Activated CD8-positive, alpha-beta T cell treated with anti-CD3 and anti-CD28 coated beads for 36 hours (primary cell): ENCODE measurements around the gene GTF2H1. TPM values are rescaled to one million over a fixed set of nuclear protein-coding genes. Genes with fewer than 3 reads are reported as not detected.

ENCODE experiments used
- ATAC-seq: fragments of 200-7000 bp; cut with Tn5 transposase; one replicate; pipeline ENCODE4 v1.10.0; 2021; ENCODE audit warnings: mild to moderate bottlenecking, moderate library complexity
- CTCF ChIA-PET: fragments of 350-600 bp; sonication (Branson Sonifier 250); formaldehyde crosslinking; loops from one replicate; lab custom pipeline; 2021; ENCODE audit warnings: antibody characterized with exemption; lab: Charles Lee
- POLR2A ChIA-PET: fragments of 350-600 bp; sonication (Branson Sonifier 250); formaldehyde crosslinking; loops from one replicate; lab custom pipeline; 2021; ENCODE audit warnings: antibody characterized with exemption; lab: Charles Lee
- DNase-seq: peaks from one replicate; pipeline ENCODE4 v3.0.0-alpha.2; 2020
- H3K27ac Mint-ChIP-seq: one replicate; pipeline ENCODE4 v1.8.0; 2021; ENCODE audit warnings: mild to moderate bottlenecking, mixed read lengths
- H3K27me3 Mint-ChIP-seq: one replicate; pipeline ENCODE4 v1.8.0; 2021; ENCODE audit warnings: mixed read lengths
- H3K36me3 Mint-ChIP-seq: one replicate; pipeline ENCODE4 v1.8.0; 2021; ENCODE audit warnings: low read depth, mixed read lengths
- H3K4me1 Mint-ChIP-seq: one replicate; pipeline ENCODE4 v1.8.0; 2021; ENCODE audit warnings: low read depth, mixed read lengths
- H3K4me3 Mint-ChIP-seq: one replicate; pipeline ENCODE4 v1.8.0; 2021; ENCODE audit warnings: mild to moderate bottlenecking, moderate library complexity, mixed read lengths
- H3K9me3 Mint-ChIP-seq: one replicate; pipeline ENCODE4 v1.8.0; 2021; ENCODE audit warnings: mixed read lengths
- CTCF ChIP-seq: fragments of 200-600 bp; IDR thresholded peaks from one replicate; pipeline ENCODE4 v1.8.0; 2022; ENCODE audit warnings: antibody characterized with exemption, mild to moderate bottlenecking
- intact Hi-C: fragments of 100-400 bp; cut with micrococcal nuclease; formaldehyde crosslinking; loops from one replicate; pipeline ENCODE4 v1.10.0; 2022
- total RNA-seq, 2 experiments: library from RNA; stranded (reverse); gene quantifications; one replicate each; pipeline ENCODE4 v1.2.3, GENCODE V29; 2021

GTF2H1 gene
- total RNA-seq, 2 experiments from 2014 or later: 44.5 to 46.6 TPM

GRCh38 chr11:18375941-18376340 lies 53.6 kb downstream of the GTF2H1 start:
- Mint-ChIP-seq H3K27ac (no peak overlapping the region), H3K4me1 (no peaks in the 10 kb centered on the region), H3K27me3 (no peaks in the 10 kb centered on the region), H3K9me3 (no peaks in the 10 kb centered on the region), H3K36me3 (no peaks in the 10 kb centered on the region), H3K4me3 (no peak overlapping the region)
- POLR2A ChIA-PET: interaction anchor here (0.6 to 0.8 kb wide), 3 partner anchors 18 to 51 kb away, joined by 3 to 4 read pairs (median 3); partner anchors contain the start of gene LDHA
- CTCF ChIA-PET: no interaction called here
- DNase-seq (no peak), ATAC-seq (no peak)
- TF ChIP-seq CTCF: no peak
- intact Hi-C loops: no loop called here

- Mint-ChIP-seq H3K9me3 (no peaks in the 10 kb centered on the region), H3K27me3 (no peaks in the 10 kb centered on the region), H3K27ac (no peak overlapping the region), H3K4me3 (no peak overlapping the region), H3K36me3 (no peaks in the 10 kb centered on the region), H3K4me1 (peaks cover 17% of the 10 kb centered on the region)
- ChIA-PET POLR2A (no interaction called here), CTCF (no interaction called here)
- TF ChIP-seq CTCF: no peak
- DNase-seq (no peak), ATAC-seq (no peak)
- intact Hi-C loops: no loop called here
Observed at GRCh38 chr11:18379201-18379600, 56.8 kb downstream of the GTF2H1 start.

- no peak for TF ChIP-seq CTCF
- H3K27ac Mint-ChIP-seq: peak overlapping the region; percentile 100
- H3K4me1 Mint-ChIP-seq: peaks cover 36% of the 10 kb centered on the region
- ATAC-seq (peak; percentile 95), DNase-seq (peak; percentile 92)
- intact Hi-C loops: loop anchor here (1.0 to 10.0 kb wide), 3 partner anchors 11 to 369 kb away; partner anchors contain the start of genes GTF2H1, HPS5, LDHA and SERGEF
- H3K4me3 Mint-ChIP-seq: peak overlapping the region; percentile 66
- H3K9me3 Mint-ChIP-seq: no peaks in the 10 kb centered on the region
- H3K27me3 Mint-ChIP-seq: no peaks in the 10 kb centered on the region
- ChIA-PET CTCF (interaction anchor here (0.6 to 3.1 kb wide), 8 partner anchors 10 to 381 kb away, joined by 3 to 32 read pairs (median 4); partner anchors contain the start of genes LDHA and TSG101), POLR2A (interaction anchor here (0.6 to 6.8 kb wide), 10 partner anchors 10 to 144 kb away, joined by 3 to 128 read pairs (median 4); partner anchors contain the start of genes GTF2H1, HPS5 and LDHA)
- H3K36me3 Mint-ChIP-seq: no peaks in the 10 kb centered on the region
Observed at GRCh38 chr11:18383388-18384156, 61.2 kb downstream of the GTF2H1 start.

GRCh38 chr11:18384157-18384641 lies 61.8 kb downstream of the GTF2H1 start:
- H3K27ac Mint-ChIP-seq: peak overlapping the region; percentile 100
- intact Hi-C loops: loop anchor here (1.0 to 10.0 kb wide), 3 partner anchors 10 to 369 kb away; partner anchors contain the start of genes GTF2H1, HPS5, LDHA and SERGEF
- CTCF ChIA-PET: interaction anchor here (0.6 to 3.1 kb wide), 4 partner anchors 10 to 380 kb away, joined by 3 to 32 read pairs (median 6); partner anchors contain the start of genes LDHA and TSG101
- peaks cover 36% of the 10 kb centered on the region for H3K4me1 Mint-ChIP-seq
- no peaks in the 10 kb centered on the region for H3K9me3 Mint-ChIP-seq
- peak; percentile 18 for ATAC-seq
- H3K36me3 Mint-ChIP-seq: no peaks in the 10 kb centered on the region
- peak overlapping the region; percentile 66 for H3K4me3 Mint-ChIP-seq
- POLR2A ChIA-PET: interaction anchor here (0.6 to 6.8 kb wide), 11 partner anchors 10 to 143 kb away, joined by 3 to 128 read pairs (median 4); partner anchors contain the start of genes GTF2H1, HPS5 and LDHA
- DNase-seq: no peak
- H3K27me3 Mint-ChIP-seq: no peaks in the 10 kb centered on the region
- TF ChIP-seq CTCF: no peak
